Astrocyte (in vitro differentiated cells and primary cell): ENCODE results near the gene LEO1. TPM values are rescaled to one million over a fixed set of nuclear protein-coding genes. Genes with fewer than 3 reads are reported as not detected.

Source experiments
- DNase-seq: peaks from one replicate; pipeline ENCODE4 v3.0.0-alpha.2; 2010; ENCODE audit warnings: low read depth
- FAIRE-seq: peaks from 2 replicates; lab custom pipeline; 2011; peaks lifted over from hg19 to GRCh38; lab: Jason Lieb, UNC
- H2AFZ ChIP-seq: 2 replicates; pipeline ENCODE4 v1.6.0; 2012; ENCODE audit warnings: low read depth, low read length, inconsistent platforms
- H3K27ac ChIP-seq: 2 replicates; pipeline ENCODE4 v1.5.1; 2011; ENCODE audit warnings: low read depth, low read length, inconsistent platforms
- H3K27me3 ChIP-seq: 2 replicates; pipeline ENCODE4 v1.6.0; 2011; ENCODE audit warnings: low read length, inconsistent platforms; ENCODE audit not compliant: insufficient read depth
- H3K36me3 ChIP-seq: 2 replicates; pipeline ENCODE4 v1.5.1; 2011; ENCODE audit warnings: low read length, inconsistent platforms; ENCODE audit not compliant: insufficient read depth
- H3K4me1 ChIP-seq: 2 replicates; pipeline ENCODE4 v1.5.1; 2011; ENCODE audit warnings: low read length, inconsistent platforms; ENCODE audit not compliant: insufficient read depth
- H3K4me2 ChIP-seq: 2 replicates; pipeline ENCODE4 v1.6.0; 2012; ENCODE audit warnings: low read length, inconsistent platforms
- H3K4me3 ChIP-seq: 2 replicates; pipeline ENCODE4 v1.5.1; 2011; ENCODE audit warnings: low read depth, mild to moderate bottlenecking, low read length, inconsistent platforms; ENCODE audit not compliant: insufficient read depth
- H3K79me2 ChIP-seq: 2 replicates; pipeline ENCODE4 v1.6.0; 2012; ENCODE audit warnings: mild to moderate bottlenecking, low read length, inconsistent platforms; ENCODE audit not compliant: insufficient read depth
- H3K9ac ChIP-seq: 2 replicates; pipeline ENCODE4 v1.6.0; 2012; ENCODE audit warnings: mild to moderate bottlenecking, low read length, inconsistent platforms
- H3K9me3 ChIP-seq: 2 replicates; pipeline ENCODE4 v1.5.1; 2012; ENCODE audit warnings: low read depth, mild to moderate bottlenecking, low read length, inconsistent platforms; ENCODE audit not compliant: insufficient read depth
- H4K20me1 ChIP-seq: 2 replicates; pipeline ENCODE4 v1.6.0; 2012; ENCODE audit warnings: low read length, inconsistent platforms; ENCODE audit not compliant: insufficient read depth
- H3K27ac Mint-ChIP-seq: one replicate; pipeline ENCODE4 v1.8.0; 2021; ENCODE audit warnings: mild to moderate bottlenecking, mixed read lengths; ENCODE audit not compliant: unreplicated experiment
- H3K27me3 Mint-ChIP-seq: one replicate; pipeline ENCODE4 v1.8.0; 2021; ENCODE audit warnings: low read depth, mixed read lengths; ENCODE audit not compliant: unreplicated experiment
- H3K36me3 Mint-ChIP-seq: one replicate; pipeline ENCODE4 v1.8.0; 2021; ENCODE audit warnings: low read depth, mixed read lengths; ENCODE audit not compliant: unreplicated experiment
- H3K4me1 Mint-ChIP-seq: one replicate; pipeline ENCODE4 v1.8.0; 2021; ENCODE audit warnings: low read depth, mixed read lengths; ENCODE audit not compliant: unreplicated experiment
- H3K4me3 Mint-ChIP-seq: one replicate; pipeline ENCODE4 v1.8.0; 2021; ENCODE audit warnings: mild to moderate bottlenecking, moderate library complexity, mixed read lengths; ENCODE audit not compliant: unreplicated experiment
- H3K9me3 Mint-ChIP-seq: one replicate; pipeline ENCODE4 v1.8.0; 2021; ENCODE audit warnings: mild to moderate bottlenecking, mixed read lengths; ENCODE audit not compliant: unreplicated experiment
- CTCF ChIP-seq: IDR thresholded peaks from 2 replicates; pipeline ENCODE4 v1.5.1; 2011; ENCODE audit warnings: low read depth, mild to moderate bottlenecking, inconsistent platforms, low read length, moderate library complexity; ENCODE audit not compliant: insufficient read depth
- EZH2 ChIP-seq: IDR thresholded peaks from 2 replicates; pipeline ENCODE4 v1.6.1; 2012; ENCODE audit warnings: mild to moderate bottlenecking, low read length, inconsistent platforms; ENCODE audit not compliant: insufficient read depth
- total RNA-seq: library from RNA; stranded (reverse); gene quantifications from 2 replicates; pipeline ENCODE4 v1.2.1, GENCODE V29; 2021

The LEO1 gene
- total RNA-seq, 1 donor from 2014 or later = 25.5 TPM

- TF ChIP-seq EZH2 = no peak
- TF ChIP-seq CTCF = no peak
- Histone ChIP-seq H4K20me1 (no peaks in the 10 kb centered on the region), H3K27me3 (no peaks in the 10 kb centered on the region), H3K4me3 (no peak overlapping the region), H3K4me2 (no peak overlapping the region), H3K36me3 (peaks cover 4% of the 10 kb centered on the region), H3K9me3 (no peaks in the 10 kb centered on the region), H3K27ac (no peak overlapping the region), H3K9ac (no peak overlapping the region), H3K4me1 (no peaks in the 10 kb centered on the region), H2AFZ (no peak overlapping the region), H3K79me2 (no peaks in the 10 kb centered on the region)
- Mint-ChIP-seq H3K4me1 (no peaks in the 10 kb centered on the region), H3K4me3 (no peak overlapping the region), H3K9me3 (no peaks in the 10 kb centered on the region), H3K27me3 (no peaks in the 10 kb centered on the region), H3K36me3 (peaks cover 5% of the 10 kb centered on the region), H3K27ac (no peak overlapping the region)
- FAIRE-seq = no peak
- DNase-seq = no peak
Observed at GRCh38 chr15:51932161-51932560, 39.4 kb downstream of the LEO1 start.

DNA sequence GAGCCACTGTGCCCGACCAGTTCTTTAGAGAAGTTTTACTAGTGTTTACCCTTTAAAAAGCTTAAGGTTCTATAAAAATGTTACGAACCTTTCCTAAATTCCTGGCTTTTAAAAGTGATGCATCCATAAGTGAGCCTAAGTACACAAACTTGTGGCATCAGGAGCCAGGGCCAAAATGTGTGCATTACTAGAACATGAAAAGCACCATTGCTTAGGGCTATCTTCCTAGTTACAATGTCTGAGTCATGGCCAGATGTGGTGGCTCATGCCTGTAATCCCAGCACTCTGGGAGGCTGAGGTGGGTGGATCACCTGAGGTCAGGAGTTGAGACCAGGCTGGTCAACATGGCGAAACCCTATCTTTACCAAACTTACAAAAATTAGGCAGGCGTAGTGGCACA, 39.9 kb downstream of the LEO1 start:
- Histone ChIP-seq H3K4me2 (no peak overlapping the region), H3K27me3 (no peaks in the 10 kb centered on the region), H3K79me2 (no peaks in the 10 kb centered on the region), H3K4me3 (no peak overlapping the region), H3K9ac (no peak overlapping the region), H3K36me3 (peaks cover 6% of the 10 kb centered on the region), H4K20me1 (no peaks in the 10 kb centered on the region), H2AFZ (no peak overlapping the region), H3K4me1 (no peaks in the 10 kb centered on the region), H3K27ac (no peak overlapping the region), H3K9me3 (no peaks in the 10 kb centered on the region)
- FAIRE-seq (no peak), DNase-seq (no peak)
- Mint-ChIP-seq H3K27ac (no peak overlapping the region), H3K27me3 (no peaks in the 10 kb centered on the region), H3K9me3 (no peaks in the 10 kb centered on the region), H3K4me3 (no peak overlapping the region), H3K36me3 (peaks cover 5% of the 10 kb centered on the region), H3K4me1 (no peaks in the 10 kb centered on the region)
- TF ChIP-seq EZH2 (no peak), CTCF (no peak)

DNA sequence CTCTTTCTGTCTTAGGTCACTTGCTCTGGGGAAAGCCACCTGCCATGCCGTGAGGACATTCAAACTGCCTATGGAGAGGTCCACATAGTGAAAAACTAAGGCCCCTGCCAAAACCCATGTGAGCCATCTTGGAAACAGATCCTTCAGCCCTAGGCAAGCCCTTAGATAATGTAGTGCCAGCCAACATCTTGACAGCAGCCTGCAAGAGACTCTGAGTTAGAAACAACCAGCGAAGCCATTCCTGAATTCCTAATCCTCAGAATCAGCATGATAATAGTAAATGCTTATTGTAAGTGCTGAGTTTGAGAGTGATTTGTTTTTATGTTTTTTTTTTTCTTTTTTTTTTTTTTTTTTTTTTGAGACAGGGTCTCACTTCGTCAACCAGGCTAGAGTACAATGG, 40.6 kb downstream of the LEO1 start:
- H3K4me1 ChIP-seq = no peaks in the 10 kb centered on the region
- H3K9me3 ChIP-seq = no peaks in the 10 kb centered on the region
- DNase-seq = no peak
- H3K36me3 ChIP-seq = peaks cover 6% of the 10 kb centered on the region
- Mint-ChIP-seq H3K36me3 (peaks cover 5% of the 10 kb centered on the region), H3K9me3 (no peaks in the 10 kb centered on the region), H3K4me3 (no peak overlapping the region), H3K27ac (no peak overlapping the region), H3K4me1 (no peaks in the 10 kb centered on the region), H3K27me3 (no peaks in the 10 kb centered on the region)
- no peak overlapping the region for H3K9ac ChIP-seq
- no peak overlapping the region for H2AFZ ChIP-seq
- FAIRE-seq = no peak
- TF ChIP-seq EZH2 = no peak
- TF ChIP-seq CTCF = no peak
- H3K79me2 ChIP-seq = no peaks in the 10 kb centered on the region
- no peaks in the 10 kb centered on the region for H3K27me3 ChIP-seq
- H3K27ac ChIP-seq = no peak overlapping the region
- no peak overlapping the region for H3K4me2 ChIP-seq
- H4K20me1 ChIP-seq = no peaks in the 10 kb centered on the region
- no peak overlapping the region for H3K4me3 ChIP-seq
